T-helper 2 cell treated with Interferon-gamma antibody and Interleukin-4, amounts not matched to agents 5 μg/mL and 100 μg/mL, for 36 hours (primary cell): Measurements from ENCODE around the gene HIPK4.
"Not testable (repeated sequence)": the region's sequence is repeated elsewhere in the genome, so short reads cannot be mapped to it uniquely, and the experiment has no call there.

Experiments
- DNase-seq: peaks from one replicate; pipeline ENCODE4 v3.0.0; 2021; ENCODE audit warnings: low spot score
- H3K27ac Mint-ChIP-seq: one replicate; pipeline ENCODE4 v1.8.0; 2021; ENCODE audit warnings: mild to moderate bottlenecking, mixed read lengths
- H3K27me3 Mint-ChIP-seq: one replicate; pipeline ENCODE4 v1.8.0; 2021; ENCODE audit warnings: low read depth, mixed read lengths
- H3K36me3 Mint-ChIP-seq: one replicate; pipeline ENCODE4 v1.8.0; 2021; ENCODE audit warnings: low read depth, mixed read lengths
- H3K4me1 Mint-ChIP-seq: one replicate; pipeline ENCODE4 v1.8.0; 2021; ENCODE audit warnings: low read depth, mixed read lengths
- H3K4me3 Mint-ChIP-seq: one replicate; pipeline ENCODE4 v1.8.0; 2022; ENCODE audit warnings: mild to moderate bottlenecking, moderate library complexity, mixed read lengths
- H3K9me3 Mint-ChIP-seq: one replicate; pipeline ENCODE4 v1.8.0; 2021; ENCODE audit warnings: mixed read lengths

HIPK4 gene

GRCh38 chr19:40390084-40390742 is at the start of gene HIPK4:
Gene HIPK4, minus strand, starts transcription at chr19:40390181. Its CDS starts 279 bp downstream, at chr19:40389902.
- Mint-ChIP-seq H3K9me3 (no peaks in the 10 kb centered on the region), H3K4me1 (no peaks in the 10 kb centered on the region), H3K36me3 (no peaks in the 10 kb centered on the region), H3K27ac (no peak within 1 kb of the TSS), H3K27me3 (peaks cover 2% of the 10 kb centered on the region), H3K4me3 (no peak within 1 kb of the TSS)
- no peak for DNase-seq

- H3K4me3 Mint-ChIP-seq = no peak overlapping the region
- H3K36me3 Mint-ChIP-seq = peaks cover 7% of the 10 kb centered on the region
- DNase-seq = no peak
- no peaks in the 10 kb centered on the region for H3K9me3 Mint-ChIP-seq
- no peaks in the 10 kb centered on the region for H3K27me3 Mint-ChIP-seq
- no peak overlapping the region for H3K27ac Mint-ChIP-seq
- peaks cover 15% of the 10 kb centered on the region for H3K4me1 Mint-ChIP-seq
Observed at GRCh38 chr19:40438284-40438683, 48.3 kb upstream of the HIPK4 start.

- no peaks in the 10 kb centered on the region for H3K9me3 Mint-ChIP-seq
- no peaks in the 10 kb centered on the region for H3K27me3 Mint-ChIP-seq
- peak; percentile 63 for DNase-seq
- no peaks in the 10 kb centered on the region for H3K36me3 Mint-ChIP-seq
- peaks cover 6% of the 10 kb centered on the region for H3K4me1 Mint-ChIP-seq
- H3K27ac Mint-ChIP-seq = peak overlapping the region; percentile 98
- peak overlapping the region; percentile 93 for H3K4me3 Mint-ChIP-seq
Observed at GRCh38 chr19:40433391-40434216, 43.6 kb upstream of the HIPK4 start.

GRCh38 chr19:40432760-40433159 is 42.8 kb upstream of the HIPK4 start:
- H3K4me1 Mint-ChIP-seq, H3K27me3 Mint-ChIP-seq, H3K9me3 Mint-ChIP-seq, H3K27ac Mint-ChIP-seq, DNase-seq, H3K36me3 Mint-ChIP-seq: not testable (repeated sequence)
- peak overlapping the region; percentile 93 for H3K4me3 Mint-ChIP-seq

- H3K9me3 Mint-ChIP-seq = no peaks in the 10 kb centered on the region
- no peak overlapping the region for H3K4me3 Mint-ChIP-seq
- H3K27ac Mint-ChIP-seq = peak overlapping the region; percentile 62
- no peaks in the 10 kb centered on the region for H3K27me3 Mint-ChIP-seq
- no peak for DNase-seq
- H3K4me1 Mint-ChIP-seq = peaks cover 6% of the 10 kb centered on the region
- H3K36me3 Mint-ChIP-seq = no peaks in the 10 kb centered on the region
Observed at GRCh38 chr19:40431698-40432097, 41.7 kb upstream of the HIPK4 start.

GRCh38 chr19:40430242-40430641 is 40.3 kb upstream of the HIPK4 start:
- H3K27me3 Mint-ChIP-seq, H3K9me3 Mint-ChIP-seq, H3K27ac Mint-ChIP-seq, H3K36me3 Mint-ChIP-seq, H3K4me1 Mint-ChIP-seq, H3K4me3 Mint-ChIP-seq, DNase-seq: not testable (repeated sequence)

GRCh38 chr19:40428197-40428596 is 38.2 kb upstream of the HIPK4 start:
- H3K27me3 Mint-ChIP-seq, H3K4me1 Mint-ChIP-seq, H3K27ac Mint-ChIP-seq, H3K36me3 Mint-ChIP-seq, H3K9me3 Mint-ChIP-seq, H3K4me3 Mint-ChIP-seq, DNase-seq: not testable (repeated sequence)

GRCh38 chr19:40425450-40426287 is 35.7 kb upstream of the HIPK4 start, which contains the start of gene SERTAD1:
Gene SERTAD1, minus strand, starts transcription at chr19:40425992. Its CDS starts 2,446 bp downstream, at chr19:40423546.
- Mint-ChIP-seq H3K36me3 (peaks cover 7% of the 10 kb centered on the region), H3K27me3 (no peaks in the 10 kb centered on the region), H3K4me1 (peaks cover 16% of the 10 kb centered on the region), H3K4me3 (peak within 1 kb of the TSS; percentile 87), H3K9me3 (no peaks in the 10 kb centered on the region), H3K27ac (peak within 1 kb of the TSS; percentile 89)
- peak; percentile 100 for DNase-seq

- no peaks in the 10 kb centered on the region for H3K9me3 Mint-ChIP-seq
- peaks cover 7% of the 10 kb centered on the region for H3K36me3 Mint-ChIP-seq
- peak overlapping the region; percentile 87 for H3K4me3 Mint-ChIP-seq
- no peaks in the 10 kb centered on the region for H3K27me3 Mint-ChIP-seq
- no peak for DNase-seq
- peaks cover 19% of the 10 kb centered on the region for H3K4me1 Mint-ChIP-seq
- H3K27ac Mint-ChIP-seq = peak overlapping the region; percentile 89
Observed at GRCh38 chr19:40424637-40425449, 34.9 kb upstream of the HIPK4 start.

- peaks cover 7% of the 10 kb centered on the region for H3K36me3 Mint-ChIP-seq
- no peaks in the 10 kb centered on the region for H3K9me3 Mint-ChIP-seq
- H3K4me3 Mint-ChIP-seq = peak overlapping the region; percentile 47
- DNase-seq = no peak
- peaks cover 22% of the 10 kb centered on the region for H3K4me1 Mint-ChIP-seq
- no peaks in the 10 kb centered on the region for H3K27me3 Mint-ChIP-seq
- peak overlapping the region; percentile 68 for H3K27ac Mint-ChIP-seq
Observed at GRCh38 chr19:40423938-40424337, 34.0 kb upstream of the HIPK4 start.

- no peaks in the 10 kb centered on the region for H3K9me3 Mint-ChIP-seq
- no peak overlapping the region for H3K27ac Mint-ChIP-seq
- no peaks in the 10 kb centered on the region for H3K27me3 Mint-ChIP-seq
- peaks cover 22% of the 10 kb centered on the region for H3K4me1 Mint-ChIP-seq
- no peak for DNase-seq
- H3K4me3 Mint-ChIP-seq = peak overlapping the region; percentile 41
- H3K36me3 Mint-ChIP-seq = peaks cover 7% of the 10 kb centered on the region
Observed at GRCh38 chr19:40422748-40423566, 33.0 kb upstream of the HIPK4 start.

- no peaks in the 10 kb centered on the region for H3K9me3 Mint-ChIP-seq
- H3K36me3 Mint-ChIP-seq = peaks cover 7% of the 10 kb centered on the region
- peaks cover 26% of the 10 kb centered on the region for H3K4me1 Mint-ChIP-seq
- H3K27ac Mint-ChIP-seq = peak overlapping the region; percentile 91
- H3K27me3 Mint-ChIP-seq = no peaks in the 10 kb centered on the region
- H3K4me3 Mint-ChIP-seq = peak overlapping the region; percentile 86
- DNase-seq = no peak
Observed at GRCh38 chr19:40421993-40422747, 32.2 kb upstream of the HIPK4 start.
